Left lung (tissue), 10 donors: ENCODE data around the gene ARHGEF28. TPM values are rescaled to one million over a fixed set of nuclear protein-coding genes. Genes with fewer than 3 reads are reported as not detected.

Experiments
- ATAC-seq: fragments of 200-7000 bp; cut with Tn5 transposase; one replicate; pipeline ENCODE4 v1.9.1; 2020; ENCODE audit warnings: moderate library complexity
- DNase-seq, 4 donors: peaks; one replicate each; pipeline ENCODE4 v3.0.0-alpha.2; 2013 to 2020
- H3K27ac ChIP-seq, 2 donors: fragments of 200-600 bp; sonication (generic) in 1 of 2; one replicate each; pipeline versions ENCODE4 v1.5.0 to v1.8.0; 2020 to 2021
- H3K27me3 ChIP-seq, 2 donors: fragments of 200-600 bp; sonication (generic) in 1 of 2; one replicate each; pipeline versions ENCODE4 v1.5.0 to v1.8.0; 2020 to 2021
- H3K36me3 ChIP-seq, 2 donors: fragments of 200-600 bp; sonication (generic) in 1 of 2; one replicate each; pipeline versions ENCODE4 v1.5.0 to v1.8.0; 2020 to 2021
- H3K4me1 ChIP-seq, 2 donors: fragments of 200-600 bp; one replicate each; pipeline ENCODE4 v1.8.0; 2021
- H3K4me3 ChIP-seq, 2 donors: fragments of 200-600 bp; sonication (generic) in 1 of 2; one replicate each; pipeline versions ENCODE4 v1.5.0 to v1.8.0; 2020 to 2021; ENCODE audit warnings: mild to moderate bottlenecking in 1 of 2
- H3K9me3 ChIP-seq, 2 donors: fragments of 200-600 bp; sonication (generic) in 1 of 2; one replicate each; pipeline versions ENCODE4 v1.5.0 to v1.8.0; 2020 to 2021
- intact Hi-C, 2 donors: fragments of 100-400 bp; cut with DNase I; formaldehyde crosslinking; loops; one replicate each; pipeline versions ENCODE4 v1.11.2 to v1.14.2; 2022
- polyA plus RNA-seq, 6 donors: library from polyadenylated mRNA; unstranded; fragments of 120-200 nt; gene quantifications; one replicate each; pipeline ENCODE4 v1.2.1, GENCODE V29; 2013; ENCODE audit not compliant: insufficient read length in 6 of 6
- total RNA-seq, 2 donors: library from RNA; stranded (reverse); fragmentation: NEBNext Ultra II Directional; extraction: Animal tissue kit (Norgen Biotek cat#: 25700); gene quantifications; one replicate each; pipeline ENCODE4 v1.2.1, GENCODE V29; 2021
- TF ChIP-seq, protein P1 (sequence below), 2 donors: fragments of 200-600 bp; sonication (generic) in 1 of 2; IDR thresholded peaks; one replicate each; pipeline versions ENCODE4 v1.5.0 to v1.8.0; 2021; ENCODE audit warnings: antibody characterized with exemption in 2 of 2
- donor health status: DM: no; HTN: yes; CAD: no.
- donor health status: DM: no; HTN: no; CAD: no.

ARHGEF28 gene
- total and polyA plus RNA-seq, 8 donors, result 8.4 to 16.4 (median 10.3) TPM

DNA sequence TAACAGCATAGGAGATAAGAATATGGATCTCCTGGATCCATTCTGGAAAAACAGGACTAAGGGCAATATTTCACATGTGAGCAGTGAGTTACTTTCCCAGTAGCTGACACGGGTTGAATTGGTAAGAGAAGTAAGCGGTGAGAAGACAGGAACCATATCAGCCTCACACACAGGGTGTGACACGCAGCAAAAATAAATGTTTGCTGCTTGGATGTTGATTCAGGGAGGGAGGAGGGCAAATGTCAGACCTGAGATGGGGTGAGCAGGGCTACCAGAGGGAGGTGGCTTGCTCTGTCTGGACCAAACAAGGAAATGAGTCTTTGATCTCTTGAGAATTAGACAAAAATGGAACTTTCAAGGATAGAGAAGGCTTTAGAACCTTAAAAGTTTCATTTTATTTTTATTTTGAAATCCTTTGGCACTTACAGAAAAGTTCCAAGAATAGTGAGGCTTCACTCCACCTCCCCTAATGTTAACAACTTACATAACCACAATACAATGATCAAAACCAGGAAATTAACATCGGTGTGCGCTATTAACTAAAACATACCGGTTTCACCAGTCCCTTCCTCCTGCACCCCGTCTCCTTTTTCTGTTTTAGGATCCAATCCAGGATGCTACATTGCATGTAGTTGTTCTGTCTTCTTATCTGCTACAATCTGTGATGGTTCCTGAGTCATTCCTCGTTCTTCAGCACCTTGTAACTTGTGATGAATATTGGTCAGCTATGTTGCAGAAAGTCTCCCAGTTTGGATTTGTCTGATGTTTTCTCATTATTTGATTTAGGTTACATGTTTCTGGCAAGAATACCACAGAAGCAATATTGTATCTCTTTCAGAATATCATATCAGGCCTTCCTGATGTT, 20.5 kb upstream of the ARHGEF28 start:
- no peak for DNase-seq

DNA sequence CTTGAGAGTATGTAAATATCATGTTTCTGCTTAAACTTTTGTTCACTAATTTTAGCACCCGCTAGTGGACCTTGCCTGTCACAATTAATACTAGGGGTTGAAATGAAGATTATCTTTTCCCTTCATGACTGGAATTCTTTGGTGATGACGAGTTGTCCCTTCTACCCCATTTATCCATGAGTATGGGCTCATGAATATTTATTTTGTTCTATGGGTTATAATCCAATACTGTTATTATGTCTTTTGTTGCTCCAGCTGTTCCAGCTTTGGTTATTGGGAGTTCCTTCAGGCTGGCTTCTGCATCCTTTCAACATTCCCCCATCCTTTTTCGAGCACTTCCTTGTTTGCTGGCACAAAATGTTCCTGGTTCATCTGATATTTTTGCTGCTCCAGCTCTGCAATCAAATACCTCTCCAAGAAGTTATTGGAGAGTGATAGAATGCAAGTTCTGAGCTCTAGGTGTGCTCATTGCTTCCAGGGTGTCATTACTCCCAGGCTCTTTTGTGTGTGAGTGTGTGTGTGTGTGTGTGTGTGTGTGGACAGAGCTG, 19.7 kb upstream of the ARHGEF28 start:
- Histone ChIP-seq H3K4me1 (no peaks in the 10 kb centered on the region), H3K36me3 (no peaks in the 10 kb centered on the region), H3K27ac (no peak overlapping the region), H3K9me3 (peaks cover 0 to 9% of the 10 kb centered on the region in 2 donors), H3K4me3 (no peak overlapping the region), H3K27me3 (no peaks in the 10 kb centered on the region)
- intact Hi-C loops, result no loop called here
- DNase-seq (no peak), ATAC-seq (no peak)
- TF ChIP-seq, protein P1, sequence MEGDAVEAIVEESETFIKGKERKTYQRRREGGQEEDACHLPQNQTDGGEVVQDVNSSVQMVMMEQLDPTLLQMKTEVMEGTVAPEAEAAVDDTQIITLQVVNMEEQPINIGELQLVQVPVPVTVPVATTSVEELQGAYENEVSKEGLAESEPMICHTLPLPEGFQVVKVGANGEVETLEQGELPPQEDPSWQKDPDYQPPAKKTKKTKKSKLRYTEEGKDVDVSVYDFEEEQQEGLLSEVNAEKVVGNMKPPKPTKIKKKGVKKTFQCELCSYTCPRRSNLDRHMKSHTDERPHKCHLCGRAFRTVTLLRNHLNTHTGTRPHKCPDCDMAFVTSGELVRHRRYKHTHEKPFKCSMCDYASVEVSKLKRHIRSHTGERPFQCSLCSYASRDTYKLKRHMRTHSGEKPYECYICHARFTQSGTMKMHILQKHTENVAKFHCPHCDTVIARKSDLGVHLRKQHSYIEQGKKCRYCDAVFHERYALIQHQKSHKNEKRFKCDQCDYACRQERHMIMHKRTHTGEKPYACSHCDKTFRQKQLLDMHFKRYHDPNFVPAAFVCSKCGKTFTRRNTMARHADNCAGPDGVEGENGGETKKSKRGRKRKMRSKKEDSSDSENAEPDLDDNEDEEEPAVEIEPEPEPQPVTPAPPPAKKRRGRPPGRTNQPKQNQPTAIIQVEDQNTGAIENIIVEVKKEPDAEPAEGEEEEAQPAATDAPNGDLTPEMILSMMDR (IDR thresholded peaks at IDR 0.05), result no peak

More for the DNA sequence above, 20.5 kb upstream of the ARHGEF28 start:
- Histone ChIP-seq H3K27me3 (no peaks in the 10 kb centered on the region), H3K27ac (no peak overlapping the region), H3K4me1 (no peaks in the 10 kb centered on the region), H3K36me3 (no peaks in the 10 kb centered on the region), H3K9me3 (peaks cover 0 to 9% of the 10 kb centered on the region in 2 donors), H3K4me3 (no peak overlapping the region)
- ATAC-seq, result no peak
- TF ChIP-seq, protein P1 (IDR thresholded peaks at IDR 0.05), result no peak
- intact Hi-C loops, result no loop called here

DNA sequence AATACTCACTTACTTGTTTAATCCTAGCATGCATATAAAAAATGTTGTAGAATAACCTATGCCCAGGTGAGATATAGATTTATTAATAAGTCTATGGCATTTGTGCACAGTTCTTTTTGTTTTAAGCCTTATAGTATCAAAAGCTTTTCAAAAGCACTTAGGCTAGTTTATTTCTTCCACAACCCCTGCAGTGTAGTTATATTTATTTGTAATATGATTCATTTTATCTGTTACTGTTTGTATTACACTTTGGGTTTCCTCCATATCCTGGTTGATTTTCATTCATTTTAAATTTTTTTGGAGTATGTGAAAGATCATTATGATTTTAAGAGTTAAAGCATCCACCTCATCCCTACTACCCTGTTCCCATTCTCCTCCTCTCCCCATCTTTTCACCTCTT, 18.8 kb upstream of the ARHGEF28 start:
- no peak for ATAC-seq
- H3K4me1 ChIP-seq, result no peaks in the 10 kb centered on the region
- H3K9me3 ChIP-seq, result peaks cover 0 to 3% of the 10 kb centered on the region in 2 donors
- H3K4me3 ChIP-seq, result no peak overlapping the region
- H3K27ac ChIP-seq, result no peak overlapping the region
- no peaks in the 10 kb centered on the region for H3K27me3 ChIP-seq
- no peak for DNase-seq
- no peaks in the 10 kb centered on the region for H3K36me3 ChIP-seq
- TF ChIP-seq, protein P1 (IDR thresholded peaks at IDR 0.05), result no peak
- intact Hi-C loops, result no loop called here

DNA sequence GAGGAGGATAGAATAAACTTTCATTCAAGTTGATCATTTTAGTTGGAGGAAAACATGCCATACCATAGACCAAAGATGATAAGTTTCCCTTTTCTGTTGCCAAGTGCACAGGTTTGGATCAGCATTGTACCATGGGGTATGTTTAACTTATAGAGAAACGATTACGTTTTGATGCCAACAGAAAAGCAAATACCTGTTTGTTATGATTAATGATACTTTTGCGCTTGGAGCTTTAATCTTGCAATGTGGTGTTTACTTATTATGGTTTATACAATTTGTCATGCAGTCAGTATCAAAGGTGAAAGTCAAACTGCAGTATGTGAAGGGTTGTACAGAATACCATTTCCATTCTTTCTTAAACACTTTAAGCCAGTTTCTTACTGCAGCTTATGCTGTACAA, 13.2 kb upstream of the ARHGEF28 start:
- Histone ChIP-seq H3K36me3 (no peaks in the 10 kb centered on the region), H3K9me3 (no peaks in the 10 kb centered on the region)

DNA sequence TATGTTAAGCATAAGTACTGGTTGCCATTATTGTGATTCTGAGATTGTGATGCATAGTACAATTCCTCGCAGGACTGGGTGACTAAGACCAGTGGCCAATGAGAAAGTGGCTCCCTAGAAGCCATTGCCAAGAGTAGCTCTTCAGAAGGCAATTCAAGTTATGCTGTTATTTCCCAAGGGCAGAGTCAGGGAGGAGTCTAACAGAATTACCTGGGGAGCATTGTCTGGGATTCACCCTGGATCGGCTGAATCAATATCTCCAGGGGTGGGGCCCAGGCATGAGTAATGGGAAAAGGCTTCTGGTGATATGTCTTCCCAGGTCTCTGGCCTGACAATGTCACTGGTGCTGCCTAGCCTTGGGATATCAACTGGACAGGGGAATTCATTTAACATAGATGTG, 10.9 kb upstream of the ARHGEF28 start:
- intact Hi-C loops, result no loop called here
- Histone ChIP-seq H3K9me3 (no peaks in the 10 kb centered on the region), H3K4me1 (no peaks in the 10 kb centered on the region)

More for the DNA sequence above, 13.2 kb upstream of the ARHGEF28 start:
- no peak overlapping the region for H3K27ac ChIP-seq
- ATAC-seq (no peak), DNase-seq (no peak)
- no peaks in the 10 kb centered on the region for H3K27me3 ChIP-seq
- no peaks in the 10 kb centered on the region for H3K4me1 ChIP-seq
- TF ChIP-seq, protein P1 (IDR thresholded peaks at IDR 0.05), result no peak
- H3K4me3 ChIP-seq, result no peak overlapping the region
- intact Hi-C loops, result no loop called here

More for the DNA sequence above, 10.9 kb upstream of the ARHGEF28 start:
- H3K4me3 ChIP-seq, result no peak overlapping the region
- TF ChIP-seq, protein P1 (IDR thresholded peaks at IDR 0.05), result no peak
- no peaks in the 10 kb centered on the region for H3K27me3 ChIP-seq
- ATAC-seq (no peak), DNase-seq (no peak)
- H3K27ac ChIP-seq, result no peak overlapping the region
- H3K36me3 ChIP-seq, result no peaks in the 10 kb centered on the region
